Spleen (tissue), 11 donors: ENCODE results near the gene EHD2. TPM values are rescaled to one million over a fixed set of nuclear protein-coding genes. Genes with fewer than 3 reads are reported as not detected.

ENCODE experiments used
- DNase-seq: peaks from one replicate; pipeline ENCODE4 v3.0.0-alpha.2; 2020
- H3K27ac ChIP-seq, 8 donors: fragments of 200-600 bp; sonication (generic) in 7 of 8; 1 replicate in 4 of 8; 2 replicates in 4 of 8; pipeline versions ENCODE4 v1.5.0 to v1.8.0; 2016 to 2021; ENCODE audit warnings: inconsistent platforms in 4 of 8, mild to moderate bottlenecking in 4 of 8, moderate library complexity in 1 of 8
- H3K27me3 ChIP-seq, 7 donors: fragments of 200-600 bp; sonication (generic) in 6 of 7; replicated peaks in 1 of 7; 1 replicate in 4 of 7; 2 replicates in 3 of 7; pipeline versions ENCODE4 v1.5.0 to v1.8.0; 2016 to 2021; ENCODE audit warnings: inconsistent platforms in 3 of 7, mild to moderate bottlenecking in 1 of 7
- H3K36me3 ChIP-seq, 6 donors: fragments of 200-600 bp; sonication (generic) in 5 of 6; 1 replicate in 4 of 6; 2 replicates in 2 of 6; pipeline versions ENCODE4 v1.5.0 to v1.8.0; 2016 to 2021; ENCODE audit warnings: inconsistent platforms in 2 of 6
- H3K4me1 ChIP-seq, 6 donors: fragments of 200-600 bp; sonication (generic) in 5 of 6; 1 replicate in 3 of 6; 2 replicates in 3 of 6; pipeline versions ENCODE4 v1.5.0 to v1.8.0; 2016 to 2021; ENCODE audit warnings: inconsistent platforms in 3 of 6
- H3K4me3 ChIP-seq, 8 donors: fragments of 200-600 bp; sonication (generic) in 7 of 8; 1 replicate in 4 of 8; 2 replicates in 4 of 8; pipeline versions ENCODE4 v1.5.0 to v1.8.0; 2016 to 2021; ENCODE audit warnings: inconsistent platforms in 4 of 8, mild to moderate bottlenecking in 4 of 8, moderate library complexity in 2 of 8
- H3K9me3 ChIP-seq, 8 donors: fragments of 200-600 bp; sonication (generic) in 7 of 8; 1 replicate in 4 of 8; 2 replicates in 4 of 8; pipeline versions ENCODE4 v1.5.0 to v1.8.0; 2016 to 2021; ENCODE audit warnings: inconsistent platforms in 4 of 8
- CTCF ChIP-seq, 11 experiments: fragments of 200-600 bp in 7 of 11; fragments of 450-650 bp in 4 of 11; sonication (generic) in 4 of 11; IDR thresholded peaks in 8 of 11; conservative IDR thresholded peaks in 3 of 11; 1 replicate in 7 of 11; 2 replicates in 4 of 11; pipeline versions ENCODE4 v1.4.0 to v1.8.0; 2016 to 2021; ENCODE audit warnings: antibody characterized with exemption in 11 of 11, inconsistent platforms in 4 of 11, mild to moderate bottlenecking in 1 of 11
- POLR2A ChIP-seq, 3 donors: fragments of 450-650 bp; IDR thresholded peaks; one replicate each; pipeline ENCODE4 v1.5.1; 2017; ENCODE audit warnings: antibody characterized with exemption in 3 of 3, mild to moderate bottlenecking in 1 of 3
- POLR2AphosphoS5 ChIP-seq, 3 donors: sonication (generic); formaldehyde crosslinking; IDR thresholded peaks; one replicate each; pipeline ENCODE4 v1.5.1; 2017; ENCODE audit warnings: antibody characterized with exemption in 3 of 3
- WGBS, 5 donors: extraction: QIAGEN DNeasy Blood & Tissue Kit in 3 of 5; methylation state at CpG; one replicate each; pipeline versions ENCODE4 v1.1.5 to v1.1.7; 2013 to 2018; 5-methylcytosine and 5-hydroxymethylcytosine counted together
- intact Hi-C: fragments of 100-400 bp; cut with DNase I; formaldehyde crosslinking; loops from one replicate; pipeline ENCODE4 v1.15.0; 2023; ENCODE audit warnings: low total_unique reads
- polyA plus RNA-seq, 3 donors: library from polyadenylated mRNA; stranded (reverse); fragments of 200-250 nt; gene quantifications; one replicate each; pipeline ENCODE4 v1.2.1, GENCODE V29; 2013
- total RNA-seq, 7 donors: library from RNA; depleted of rRNA in 3 of 7; stranded (reverse); fragments of >200 nt in 3 of 7; fragmentation: NEBNext Ultra II Directional in 4 of 7; extraction: Animal tissue kit (Norgen Biotek cat#: 25700) in 4 of 7; gene quantifications; one replicate each; pipeline versions ENCODE4 v1.1.0 to v1.2.1, GENCODE V29; 2016 to 2021
- donor health status: healthy with polysubstance abuse.
- donor health status: DM: no; HTN: no; CAD: no; lungs with moderate emphysema.
- donor health status: DM: no; HTN: no; CAD: no.
- donor health status: Bipolar disorder and iron deficiency.
- donor health status: healthy.
- donor health status: DM: no; HTN: no; CAD: no.
- donor health status: DM: yes; HTN: yes; CAD: no.

EHD2 gene
- total and polyA plus RNA-seq, 10 donors = 6.9 to 87.7 (median 57.5) TPM

- intact Hi-C loops = no loop called here
- Histone ChIP-seq H3K27ac (no peak overlapping the region), H3K9me3 (no peaks in the 10 kb centered on the region), H3K4me1 (no peaks in the 10 kb centered on the region), H3K27me3 (no peaks in the 10 kb centered on the region), H3K36me3 (peaks cover 0 to 100% (median 55%) of the 10 kb centered on the region in 6 donors), H3K4me3 (no peak overlapping the region)
- 96 to 98% (median 97%) methylated on average over 12 to 90 of the region's 90 CpGs for WGBS, 5 donors
- no peak for TF ChIP-seq POLR2A (IDR thresholded peaks at IDR 0.05)
- TF ChIP-seq CTCF (IDR thresholded peaks at IDR 0.05 in 8 of 11, conservative IDR thresholded peaks at IDR 0.05 in 3 of 11) = no peak
- TF ChIP-seq POLR2AphosphoS5 (IDR thresholded peaks at IDR 0.05) = peak in 1 of 3 donors; percentile 34
- no peak for DNase-seq
Measured at GRCh38 chr19:47679922-47680857, 33.0 kb upstream of the EHD2 start.

GRCh38 chr19:47680858-47681332, 32.3 kb upstream of the EHD2 start:
- no peak for DNase-seq
- no peak overlapping the region for H3K27ac ChIP-seq
- TF ChIP-seq POLR2A (IDR thresholded peaks at IDR 0.05) (no peak), CTCF (IDR thresholded peaks at IDR 0.05 in 8 of 11, conservative IDR thresholded peaks at IDR 0.05 in 3 of 11) (no peak), POLR2AphosphoS5 (IDR thresholded peaks at IDR 0.05) (no peak)
- peaks cover 0 to 100% (median 51%) of the 10 kb centered on the region in 6 donors for H3K36me3 ChIP-seq
- H3K27me3 ChIP-seq = no peaks in the 10 kb centered on the region
- no peaks in the 10 kb centered on the region for H3K4me1 ChIP-seq
- no peak overlapping the region for H3K4me3 ChIP-seq
- H3K9me3 ChIP-seq = no peaks in the 10 kb centered on the region
- WGBS, 5 donors = 95 to 97% (median 97%) methylated on average over 6 to 34 of the region's 34 CpGs
- intact Hi-C loops = no loop called here

- Histone ChIP-seq H3K27ac (no peak overlapping the region), H3K4me1 (no peaks in the 10 kb centered on the region), H3K36me3 (peaks cover 0 to 100% (median 47%) of the 10 kb centered on the region in 6 donors), H3K9me3 (no peaks in the 10 kb centered on the region), H3K27me3 (no peaks in the 10 kb centered on the region), H3K4me3 (no peak overlapping the region)
- intact Hi-C loops = no loop called here
- WGBS, 5 donors = 87 to 97% (median 94%) methylated on average over 6 of the region's 6 CpGs
- no peak for TF ChIP-seq POLR2A (IDR thresholded peaks at IDR 0.05)
- TF ChIP-seq POLR2AphosphoS5 (IDR thresholded peaks at IDR 0.05) = no peak
- DNase-seq = no peak
Measured at GRCh38 chr19:47681388-47681787, 31.8 kb upstream of the EHD2 start.

- Histone ChIP-seq H3K27ac (no peak overlapping the region), H3K9me3 (no peaks in the 10 kb centered on the region), H3K4me3 (no peak overlapping the region), H3K36me3 (peaks cover 0 to 98% (median 44%) of the 10 kb centered on the region in 6 donors), H3K27me3 (no peaks in the 10 kb centered on the region), H3K4me1 (no peaks in the 10 kb centered on the region)
- WGBS, 5 donors = 92 to 99% (median 95%) methylated on average over 10 to 23 of the region's 23 CpGs
- no peak for TF ChIP-seq CTCF (IDR thresholded peaks at IDR 0.05 in 8 of 11, conservative IDR thresholded peaks at IDR 0.05 in 3 of 11)
- TF ChIP-seq POLR2AphosphoS5 (IDR thresholded peaks at IDR 0.05) = no peak
- no peak for TF ChIP-seq POLR2A (IDR thresholded peaks at IDR 0.05)
- intact Hi-C loops = no loop called here
- no peak for DNase-seq
Measured at GRCh38 chr19:47681936-47682335, 31.3 kb upstream of the EHD2 start.
